Activated naive CD4-positive, alpha-beta T cell treated with anti-CD3 and anti-CD28 coated beads, Interleukin-2, amount 50 U/mL, for 72 hours (primary cell): ENCODE data around the gene VPS11. TPM values are rescaled to one million over a fixed set of nuclear protein-coding genes. Genes with fewer than 3 reads are reported as not detected.
"Not testable (repeated sequence)": the region's sequence is repeated elsewhere in the genome, so short reads cannot be mapped to it uniquely, and the experiment has no call there.

Experiments
- ATAC-seq, 2 donors: fragments of 150-1000 bp; cut with Tn5 transposase; 2 replicates each; pipeline ENCODE4 v1.10.0; 2021; ENCODE audit warnings: mild to moderate bottlenecking in 2 of 2, moderate library complexity in 2 of 2
- DNase-seq, 2 donors: peaks; one replicate each; pipeline ENCODE4 v3.0.0; 2021 to 2022; ENCODE audit warnings: low spot score in 2 of 2
- H3K27ac Mint-ChIP-seq, 2 donors: one replicate each; pipeline ENCODE4 v1.8.0; 2022; ENCODE audit warnings: mild to moderate bottlenecking in 2 of 2, mixed read lengths in 2 of 2
- H3K36me3 Mint-ChIP-seq, 2 donors: one replicate each; pipeline ENCODE4 v1.8.0; 2022; ENCODE audit warnings: mixed read lengths in 2 of 2
- H3K9me3 Mint-ChIP-seq, 2 donors: one replicate each; pipeline ENCODE4 v1.8.0; 2022; ENCODE audit warnings: mixed read lengths in 2 of 2
- total RNA-seq, 2 donors: library from RNA; stranded (reverse); gene quantifications; one replicate each; pipeline ENCODE4 v1.2.3, GENCODE V29; 2022

VPS11 gene
- total RNA-seq, 2 donors from 2014 or later = 26.6 to 42.2 TPM

GRCh38 chr11:119030029-119030328, 37.6 kb upstream of the VPS11 start:
- Mint-ChIP-seq H3K36me3 (peaks cover 7 to 9% of the 10 kb centered on the region in 2 donors), H3K9me3 (no peaks in the 10 kb centered on the region), H3K27ac (peak overlapping the region; percentile 16 to 84)
- ATAC-seq = peak; percentile 13 to 25
- DNase-seq = no peak

GRCh38 chr11:119030329-119031047, 37.1 kb upstream of the VPS11 start, which contains the start of gene SLC37A4:
Gene SLC37A4, minus strand, starts transcription at chr11:119030877.
- Mint-ChIP-seq H3K9me3 (no peaks in the 10 kb centered on the region), H3K27ac (peak within 1 kb of the TSS; percentile 44 to 84), H3K36me3 (peaks cover 6 to 7% of the 10 kb centered on the region in 2 donors)
- ATAC-seq (peak; percentile 92 to 93), DNase-seq (peak; percentile 99 to 100)

GRCh38 chr11:119031912-119032280, 35.7 kb upstream of the VPS11 start:
- DNase-seq = peak in 1 of 2 donors; percentile 41
- H3K9me3 Mint-ChIP-seq = no peaks in the 10 kb centered on the region
- H3K36me3 Mint-ChIP-seq = peaks cover 6 to 7% of the 10 kb centered on the region in 2 donors
- no peak for ATAC-seq
- H3K27ac Mint-ChIP-seq = peak overlapping the region in 1 of 2 donors; percentile 84

GRCh38 chr11:119033421-119033820, 34.2 kb upstream of the VPS11 start:
- not testable (repeated sequence) for H3K9me3 Mint-ChIP-seq, DNase-seq, H3K27ac Mint-ChIP-seq, H3K36me3 Mint-ChIP-seq, ATAC-seq

GRCh38 chr11:119034813-119035212, 32.8 kb upstream of the VPS11 start:
- Mint-ChIP-seq H3K27ac (no peak overlapping the region), H3K9me3 (no peaks in the 10 kb centered on the region), H3K36me3 (no peaks in the 10 kb centered on the region)

GRCh38 chr11:119038884-119039283, 28.7 kb upstream of the VPS11 start:
- no peak for ATAC-seq
- no peak for DNase-seq
- Mint-ChIP-seq H3K27ac (no peak overlapping the region), H3K36me3 (no peaks in the 10 kb centered on the region), H3K9me3 (no peaks in the 10 kb centered on the region)

More at GRCh38 chr11:119034813-119035212, 32.8 kb upstream of the VPS11 start:
- ATAC-seq = no peak
- DNase-seq = no peak

GRCh38 chr11:119039471-119039870, 28.1 kb upstream of the VPS11 start:
- not testable (repeated sequence) for ATAC-seq, H3K36me3 Mint-ChIP-seq, DNase-seq, H3K9me3 Mint-ChIP-seq, H3K27ac Mint-ChIP-seq

GRCh38 chr11:119041821-119042514, 25.6 kb upstream of the VPS11 start:
- Mint-ChIP-seq H3K9me3 (no peaks in the 10 kb centered on the region), H3K36me3 (peaks cover 0 to 7% of the 10 kb centered on the region in 2 donors), H3K27ac (no peak overlapping the region)
- ATAC-seq (peak; percentile 62 to 87), DNase-seq (no peak)

- H3K9me3 Mint-ChIP-seq = no peaks in the 10 kb centered on the region
- peaks cover 5 to 13% of the 10 kb centered on the region in 2 donors for H3K36me3 Mint-ChIP-seq
- H3K27ac Mint-ChIP-seq = no peak overlapping the region
- no peak for DNase-seq
- ATAC-seq = no peak
Measured at GRCh38 chr11:119042927-119043326, 24.7 kb upstream of the VPS11 start.

- H3K36me3 Mint-ChIP-seq = peaks cover 12 to 26% of the 10 kb centered on the region in 2 donors
- DNase-seq (no peak), ATAC-seq (no peak)
- no peaks in the 10 kb centered on the region for H3K9me3 Mint-ChIP-seq
- H3K27ac Mint-ChIP-seq = peak overlapping the region in 1 of 2 donors; percentile 51
Measured at GRCh38 chr11:119044708-119045107, 22.9 kb upstream of the VPS11 start.

GRCh38 chr11:119046489-119046888, 21.1 kb upstream of the VPS11 start:
- Mint-ChIP-seq H3K9me3 (no peaks in the 10 kb centered on the region), H3K36me3 (peaks cover 12 to 30% of the 10 kb centered on the region in 2 donors), H3K27ac (no peak overlapping the region)
- DNase-seq (no peak), ATAC-seq (no peak)

GRCh38 chr11:119047205-119047604, 20.4 kb upstream of the VPS11 start:
- DNase-seq (no peak), ATAC-seq (peak; percentile 66 to 72)
- Mint-ChIP-seq H3K9me3 (no peaks in the 10 kb centered on the region), H3K36me3 (peaks cover 16 to 30% of the 10 kb centered on the region in 2 donors), H3K27ac (peak overlapping the region; percentile 53 to 79)

- H3K9me3 Mint-ChIP-seq = no peaks in the 10 kb centered on the region
- peaks cover 28 to 40% of the 10 kb centered on the region in 2 donors for H3K36me3 Mint-ChIP-seq
- no peak for DNase-seq
- no peak for ATAC-seq
- peak overlapping the region; percentile 67 to 93 for H3K27ac Mint-ChIP-seq
Measured at GRCh38 chr11:119048644-119049043, 19.0 kb upstream of the VPS11 start.

- no peak for DNase-seq
- peaks cover 28 to 44% of the 10 kb centered on the region in 2 donors for H3K36me3 Mint-ChIP-seq
- H3K9me3 Mint-ChIP-seq = no peaks in the 10 kb centered on the region
- peak overlapping the region; percentile 67 to 93 for H3K27ac Mint-ChIP-seq
- ATAC-seq = no peak
Measured at GRCh38 chr11:119049081-119049480, 18.5 kb upstream of the VPS11 start.

- Mint-ChIP-seq H3K36me3 (peaks cover 44 to 60% of the 10 kb centered on the region in 2 donors), H3K27ac (peak overlapping the region; percentile 53 to 58), H3K9me3 (no peaks in the 10 kb centered on the region)
- ATAC-seq = peak in 1 of 2 donors; percentile 22
- no peak for DNase-seq
Measured at GRCh38 chr11:119051440-119052162, 16.0 kb upstream of the VPS11 start.

- no peak for DNase-seq
- Mint-ChIP-seq H3K27ac (peak overlapping the region; percentile 53 to 63), H3K9me3 (no peaks in the 10 kb centered on the region), H3K36me3 (peaks cover 48 to 56% of the 10 kb centered on the region in 2 donors)
- no peak for ATAC-seq
Measured at GRCh38 chr11:119052163-119052814, 15.3 kb upstream of the VPS11 start.
